Measurements from ENCODE around the gene TENM4.

TENM4 gene

DNA sequence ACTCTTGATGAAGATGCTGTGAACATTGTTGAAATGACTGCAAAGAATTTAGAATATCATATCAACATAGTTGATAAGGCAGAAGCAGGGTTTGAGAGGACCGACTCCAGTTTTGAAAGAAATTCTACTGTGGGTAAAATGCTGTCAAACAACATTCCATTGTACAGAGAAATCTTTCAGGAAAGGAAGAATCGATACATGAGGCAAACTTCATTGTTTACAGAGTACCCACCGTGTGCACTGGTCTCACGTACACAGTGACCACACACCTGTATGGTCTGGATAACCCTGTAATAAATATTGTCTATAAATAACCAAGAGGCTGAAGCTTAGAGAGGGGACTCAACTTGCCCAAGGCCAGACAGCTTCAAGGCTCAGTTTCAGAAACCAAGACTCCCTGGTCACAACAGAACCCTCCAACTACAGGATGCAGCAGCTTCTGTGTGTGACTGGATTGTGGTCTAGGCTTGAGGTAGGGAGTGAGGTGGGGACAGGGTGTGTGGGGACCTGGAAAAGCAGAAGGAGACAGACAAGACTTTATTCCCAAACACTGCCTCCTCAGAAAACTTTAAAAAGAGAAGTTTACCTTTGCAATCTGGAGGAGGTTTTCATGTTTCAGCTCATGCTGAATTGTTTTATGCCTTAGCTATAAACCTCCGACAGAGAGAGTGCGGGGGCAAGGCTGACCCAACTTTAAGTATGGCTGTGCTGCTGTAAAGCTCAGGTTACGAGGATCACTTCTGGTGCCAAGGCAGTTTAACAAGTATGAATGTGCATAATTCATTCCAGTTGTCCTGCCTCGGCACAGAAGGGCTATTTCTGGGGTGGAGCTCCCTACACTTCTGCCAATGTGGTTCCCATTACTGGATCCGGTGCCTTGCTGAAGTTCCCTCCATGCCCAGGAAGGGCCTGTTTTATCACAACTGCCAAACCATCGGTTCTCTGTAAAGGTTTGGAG lies 493.6 kb downstream of the TENM4 start:
- no peak for DNase-seq (ENCODE audit: low read depth in 1 of 2, low spot score in 1 of 2)

DNA sequence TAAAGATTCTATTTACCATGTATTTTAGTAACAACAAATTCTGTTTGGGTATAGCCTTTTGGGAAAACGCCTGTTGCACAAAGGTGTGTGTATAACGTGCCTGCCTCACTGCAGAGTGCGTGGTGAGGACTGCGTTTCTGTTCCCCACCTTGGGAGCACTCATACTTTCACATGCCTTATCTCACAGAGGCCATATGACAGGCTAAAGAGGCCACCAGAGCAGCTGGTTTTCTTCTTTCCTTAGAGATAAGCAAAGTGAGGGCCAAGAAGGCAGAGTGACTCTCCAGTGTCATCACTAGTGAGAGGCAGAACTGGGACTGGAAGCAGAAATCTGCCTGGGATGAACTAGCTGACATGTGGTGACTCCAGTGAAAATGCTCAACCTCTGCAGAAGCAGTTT lies 497.0 kb downstream of the TENM4 start:
- DNase-seq (ENCODE audit: low read depth in 1 of 2, low spot score in 1 of 2) = no peak

DNA sequence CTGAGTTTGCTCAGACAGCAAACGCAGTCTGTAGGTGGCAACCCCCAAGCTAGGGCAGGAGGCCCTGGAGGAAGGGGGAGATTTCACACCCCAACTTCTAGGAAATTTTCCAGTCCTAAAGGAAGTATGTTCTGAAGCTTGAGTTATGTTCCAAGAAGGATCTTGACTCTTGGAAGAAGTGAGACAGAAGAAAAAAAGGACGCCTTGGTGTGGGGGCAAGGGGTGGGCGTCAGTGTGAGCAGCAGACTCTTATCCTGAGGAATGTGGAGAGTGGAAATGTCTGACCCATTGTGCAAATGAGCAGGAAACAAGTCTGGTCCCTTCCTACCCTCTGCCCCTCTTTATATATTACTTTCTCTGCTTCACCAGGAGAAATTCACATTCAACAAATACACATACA lies 497.7 kb downstream of the TENM4 start:
- DNase-seq (ENCODE audit: low read depth in 1 of 2, low spot score in 1 of 2) = no peak

DNA sequence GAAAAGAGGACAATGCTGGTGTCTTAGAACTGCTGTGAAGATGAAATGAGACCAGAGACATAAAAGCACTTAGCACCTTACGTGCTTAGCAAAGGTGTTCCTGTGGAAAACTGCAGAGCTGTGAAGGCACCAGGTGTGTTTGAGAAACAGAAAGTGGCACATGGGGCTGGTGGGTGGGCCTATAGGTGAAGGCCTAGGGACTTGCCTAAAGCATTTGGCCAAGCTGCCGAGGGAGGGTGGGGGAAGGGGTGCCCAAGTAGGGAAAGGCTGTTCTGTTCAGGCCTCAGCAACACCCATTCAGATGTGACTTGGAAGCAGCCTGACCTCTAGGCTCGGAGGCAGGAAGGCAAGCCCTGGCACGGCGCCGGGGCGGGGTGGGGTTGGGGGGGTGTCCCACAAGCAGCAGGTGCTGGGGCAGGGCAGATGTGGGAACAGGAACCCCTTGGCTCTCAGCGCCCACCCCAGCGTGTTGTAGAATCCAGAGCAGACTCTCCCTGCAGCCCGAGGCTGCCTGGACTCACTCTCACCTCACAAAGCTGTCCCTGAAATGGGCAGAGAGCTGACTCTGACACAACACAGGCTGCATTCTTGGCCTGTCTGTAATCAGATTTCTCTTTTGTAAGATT lies 499.5 kb downstream of the TENM4 start:
- DNase-seq (ENCODE audit: low read depth in 1 of 2, low spot score in 1 of 2) = no peak

DNA sequence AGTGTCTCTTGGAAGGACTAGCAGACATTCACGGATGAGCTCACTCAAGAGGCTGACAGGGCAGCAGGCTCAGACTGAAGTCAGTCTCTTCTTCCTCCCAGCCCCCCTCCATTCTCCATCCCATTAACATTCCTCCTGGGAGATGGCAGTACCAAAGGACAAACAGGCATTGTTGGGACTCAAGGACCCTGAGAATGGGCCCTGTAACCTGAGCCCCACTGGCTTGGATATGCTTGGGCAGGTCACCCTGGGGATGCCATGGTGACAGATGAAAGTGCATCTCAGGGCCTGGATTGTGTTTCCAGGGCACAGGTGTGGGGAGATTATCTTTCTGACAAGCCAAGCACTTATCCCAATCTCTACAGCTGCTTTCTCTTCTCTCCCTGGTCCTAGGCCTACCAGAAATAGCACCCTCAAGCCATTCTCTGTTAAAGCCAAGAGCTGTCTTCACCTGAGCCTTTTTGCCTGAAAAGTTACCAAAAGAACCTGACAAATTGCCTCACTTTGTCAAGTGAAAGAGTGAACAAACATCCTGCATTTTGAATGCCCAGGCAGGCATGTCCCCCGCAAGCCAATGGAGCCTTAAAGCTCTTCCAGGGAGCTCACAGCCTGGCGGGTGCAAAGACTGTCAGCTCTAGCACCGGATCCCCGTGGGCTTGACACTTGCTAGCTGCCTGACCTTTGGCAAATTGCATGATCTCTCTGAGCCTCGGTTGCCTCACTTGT lies 500.2 kb downstream of the TENM4 start:
- DNase-seq (ENCODE audit: low read depth in 1 of 2, low spot score in 1 of 2) = no peak

- DNase-seq (ENCODE audit: low read depth in 1 of 2, low spot score in 1 of 2) = no peak
These were observed 501.9 kb downstream of the TENM4 start for GRCh38 chr11:78938971-78939370.

DNA sequence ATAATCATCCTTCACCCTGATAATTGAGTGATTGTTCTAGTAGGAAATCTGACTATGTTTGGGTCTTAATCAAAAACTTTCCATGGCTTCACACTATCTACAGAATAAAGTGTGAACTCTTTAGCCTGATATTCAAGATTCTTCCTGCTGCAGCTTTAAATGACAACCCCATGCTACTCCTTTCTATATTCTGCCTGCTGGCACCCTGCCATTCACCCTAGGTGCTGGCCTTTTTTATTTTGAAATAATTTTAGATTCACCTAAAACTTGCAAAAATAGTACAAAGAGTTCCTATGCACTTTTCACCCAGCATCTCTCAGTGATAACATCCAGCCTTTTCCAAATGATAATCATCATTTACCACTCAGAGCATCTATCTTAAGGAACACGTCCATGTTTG lies 502.8 kb downstream of the TENM4 start:
- DNase-seq (ENCODE audit: low read depth in 1 of 2, low spot score in 1 of 2) = no peak

- DNase-seq (ENCODE audit: low read depth in 1 of 2, low spot score in 1 of 2) = no peak
These were observed 505.3 kb downstream of the TENM4 start for GRCh38 chr11:78935398-78936068.

- DNase-seq (ENCODE audit: low read depth in 1 of 2, low spot score in 1 of 2) = no peak
These were observed 507.5 kb downstream of the TENM4 start for GRCh38 chr11:78933350-78933749.

DNA sequence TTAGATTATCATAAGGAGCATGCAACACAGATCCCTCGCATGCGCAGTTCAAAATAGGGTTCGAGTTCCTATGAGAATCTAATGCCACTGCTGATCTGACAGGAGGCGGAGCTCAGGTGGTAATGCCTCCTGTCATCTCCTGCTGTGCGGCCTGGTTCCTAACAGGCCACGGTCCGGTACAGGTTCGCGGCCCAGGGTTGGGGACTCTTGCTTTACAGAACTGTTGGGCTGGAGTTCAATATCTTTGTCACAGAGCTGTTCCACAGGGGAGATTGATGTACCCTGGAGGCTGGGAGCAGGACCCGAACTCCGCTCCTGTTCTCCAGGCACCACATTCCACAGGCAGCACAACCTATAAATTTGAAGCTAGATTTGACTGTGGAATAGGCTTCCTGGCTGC lies 508.1 kb downstream of the TENM4 start:
- DNase-seq (ENCODE audit: low read depth in 1 of 2, low spot score in 1 of 2) = no peak

- no peak for DNase-seq (ENCODE audit: low read depth in 1 of 2, low spot score in 1 of 2)
These were observed 508.9 kb downstream of the TENM4 start for GRCh38 chr11:78931891-78932290.

DNA sequence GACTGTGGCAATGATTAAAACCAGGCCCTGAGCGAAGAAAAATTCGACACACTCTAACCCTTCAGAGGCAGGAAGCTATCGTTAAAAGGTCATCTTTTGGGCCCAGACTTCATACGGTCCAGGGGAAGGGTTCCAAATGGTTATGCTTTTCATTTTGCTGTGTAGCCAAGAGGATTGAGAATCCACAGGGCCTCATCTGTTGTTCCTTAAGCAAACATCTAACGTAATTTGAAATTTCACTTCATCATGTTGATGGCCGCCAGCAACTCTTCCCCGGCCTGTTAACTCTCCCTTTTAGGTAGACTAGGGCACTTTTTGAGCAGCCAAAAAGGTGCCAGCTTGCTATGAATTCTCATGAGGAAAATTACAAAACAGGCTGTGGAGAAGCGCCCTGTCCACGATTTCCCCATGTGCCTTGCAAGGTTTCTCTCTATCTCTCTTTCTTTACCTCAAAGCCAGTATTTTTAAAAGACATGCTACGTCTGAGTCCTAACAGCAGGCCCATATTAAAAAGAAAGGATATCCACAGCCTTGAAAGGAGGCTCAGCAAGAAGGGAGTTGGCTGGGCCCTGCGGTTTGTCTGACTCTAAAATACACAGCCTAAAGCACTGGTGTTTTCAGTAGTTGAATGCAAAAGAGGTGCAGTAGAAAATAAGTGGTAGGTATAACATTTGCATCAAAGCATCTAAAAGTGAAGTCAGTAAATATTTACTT lies 509.9 kb downstream of the TENM4 start:
- DNase-seq (ENCODE audit: low read depth in 1 of 2, low spot score in 1 of 2) = no peak

GRCh38 chr11:78929906-78930220 lies 511.0 kb downstream of the TENM4 start:
- DNase-seq (ENCODE audit: low read depth in 1 of 2, low spot score in 1 of 2) = no peak

GRCh38 chr11:78929207-78929905 lies 511.5 kb downstream of the TENM4 start:
- no peak for DNase-seq (ENCODE audit: low read depth in 1 of 2, low spot score in 1 of 2)

GRCh38 chr11:78927511-78927910 lies 513.3 kb downstream of the TENM4 start:
- DNase-seq (ENCODE audit: low read depth in 1 of 2, low spot score in 1 of 2) = no peak

DNA sequence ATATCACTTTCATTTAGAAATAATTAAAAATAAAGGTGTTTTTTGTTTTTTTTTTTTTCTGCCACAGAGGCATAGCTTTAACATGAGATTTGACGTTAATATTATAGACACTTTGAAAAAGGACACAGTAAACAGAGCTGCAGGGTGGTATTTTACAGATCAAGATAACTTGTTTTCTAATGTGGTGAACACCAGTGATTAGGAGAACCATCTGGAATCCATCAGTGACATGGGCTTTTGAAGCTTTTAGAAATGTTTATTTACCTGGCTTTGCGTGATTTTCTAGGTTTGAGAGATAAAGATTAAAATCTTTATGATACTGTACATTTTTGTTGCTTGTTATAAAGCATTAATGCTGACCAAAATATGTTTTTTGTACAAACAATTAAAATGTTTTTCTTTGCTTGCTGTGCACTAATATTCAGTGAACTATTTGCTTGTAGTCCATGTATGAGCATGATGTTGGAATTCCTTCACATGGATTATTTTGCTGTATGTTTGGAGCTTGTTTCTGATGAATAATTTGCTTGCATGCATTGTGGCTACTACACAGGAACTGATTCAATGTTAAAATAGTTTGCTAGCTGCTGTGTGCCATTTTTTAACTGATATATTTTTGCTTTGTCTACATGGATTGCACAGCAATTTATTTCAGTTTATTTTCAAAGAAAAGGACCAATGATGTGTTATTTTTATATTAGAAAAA lies 514.0 kb downstream of the TENM4 start:
- DNase-seq (ENCODE audit: low read depth in 1 of 2, low spot score in 1 of 2) = no peak

- no peak for DNase-seq (ENCODE audit: low read depth in 1 of 2, low spot score in 1 of 2)
These were observed 515.4 kb downstream of the TENM4 start for GRCh38 chr11:78925387-78925786.

DNA sequence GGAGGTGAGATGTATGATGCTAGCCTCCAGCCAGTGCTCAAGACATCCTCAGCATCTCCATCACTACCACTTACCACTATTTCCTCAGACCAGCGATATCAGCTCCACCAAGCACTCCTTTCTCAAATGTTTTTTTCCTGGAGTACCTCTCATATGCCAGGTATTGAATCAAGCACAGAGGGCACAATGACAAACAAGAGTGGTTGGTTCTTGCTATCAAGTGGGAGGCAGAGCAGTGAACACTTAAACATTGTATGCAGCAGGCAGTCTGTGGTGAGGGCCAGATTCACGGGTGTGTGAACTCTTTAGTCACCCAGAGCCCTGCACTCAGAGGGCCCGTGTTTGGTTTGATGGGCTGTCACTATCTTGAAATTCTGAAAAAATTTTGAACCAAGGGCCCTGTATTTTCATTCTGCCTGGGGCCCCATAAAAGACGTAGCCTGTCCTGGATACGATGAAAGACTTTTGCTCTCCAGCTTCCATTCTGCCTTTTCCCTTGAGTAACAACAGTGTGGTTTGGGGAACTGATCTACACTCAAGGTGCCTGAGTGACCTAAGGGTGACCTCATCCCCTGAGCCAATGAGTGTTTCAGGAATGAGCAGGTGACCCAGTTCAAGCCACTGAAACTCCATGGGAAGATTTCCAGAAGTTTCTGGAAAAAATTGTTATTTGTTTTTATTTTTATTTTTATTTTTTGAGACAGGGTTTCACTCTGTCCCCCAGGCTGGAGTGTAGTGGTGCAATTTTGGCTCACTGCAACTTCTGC lies 517.8 kb downstream of the TENM4 start:
- no peak for DNase-seq (ENCODE audit: low read depth in 1 of 2, low spot score in 1 of 2)

GRCh38 chr11:78921509-78921908 lies 519.3 kb downstream of the TENM4 start:
- DNase-seq (ENCODE audit: low read depth in 1 of 2, low spot score in 1 of 2) = no peak

All from activated CD4-positive, alpha-beta T cell treated with anti-CD3 and anti-CD28 coated beads, Interleukin-2, amount 50 U/mL, for 24 hours (primary cell).